Measurements from ENCODE around the gene ZNF492. TPM values are rescaled to one million over a fixed set of nuclear protein-coding genes. Genes with fewer than 3 reads are reported as not detected.

ZNF492 gene
- total RNA-seq, 1 donor from 2014 or later: 0.29 TPM

GRCh38 chr19:22708983-22709382 is 74.9 kb downstream of the ZNF492 start:
- H3K4me3 ChIP-seq: no peak overlapping the region
- peaks cover 23% of the 10 kb centered on the region for H3K9me3 ChIP-seq
- ATAC-seq (no peak), DNase-seq (no peak)
- H3K36me3 ChIP-seq: no peaks in the 10 kb centered on the region
- H3K27me3 ChIP-seq: no peaks in the 10 kb centered on the region
- no peak overlapping the region for H3K27ac ChIP-seq
- no peaks in the 10 kb centered on the region for H3K4me1 ChIP-seq
- intact Hi-C loops (cut with DNase I): no loop called here
- TF ChIP-seq CTCF (IDR thresholded peaks at IDR 0.05): no peak

Other genes starting within 250 kb of the ZNF492 start
- gene ZNF98, start 212.0 kb upstream of the ZNF492 start, total RNA-seq: not detected
- 0.09 TPM for gene ZNF99, start 149.8 kb downstream of the ZNF492 start, total RNA-seq
- gene ZNF723, start 198.0 kb downstream of the ZNF492 start, total RNA-seq: not detected

Measured in upper lobe of right lung (tissue), 1 donor.